H9 (cell line): ENCODE data around the gene FSIP2. TPM values are rescaled to one million over a fixed set of nuclear protein-coding genes. Genes with fewer than 3 reads are reported as not detected.

Experiments
- DNase-seq: peaks from one replicate; pipeline ENCODE4 v3.0.0-alpha.2; 2017
- H2AFZ ChIP-seq: one replicate; pipeline ENCODE4 v1.6.1; 2013; ENCODE audit warnings: mild to moderate bottlenecking, low read length, control low read depth, moderate library complexity
- H2AK5ac ChIP-seq: 2 replicates; pipeline ENCODE4 v1.6.1; 2013; ENCODE audit warnings: low read length, control low read depth, mixed read lengths; ENCODE audit not compliant: insufficient read length
- H2BK120ac ChIP-seq: one replicate; pipeline ENCODE4 v1.6.1; 2013; ENCODE audit warnings: low read depth, mild to moderate bottlenecking, low read length, control low read depth, inconsistent platforms; ENCODE audit not compliant: poor library complexity, severe bottlenecking
- H2BK12ac ChIP-seq: 2 replicates; pipeline ENCODE4 v1.6.1; 2013; ENCODE audit warnings: low read length, control low read depth, mixed read lengths, low read depth; ENCODE audit not compliant: insufficient read length
- H2BK15ac ChIP-seq: 2 replicates; pipeline ENCODE4 v1.6.1; 2013; ENCODE audit warnings: low read depth, low read length, control low read depth
- H2BK20ac ChIP-seq: one replicate; pipeline ENCODE4 v1.6.1; 2013; ENCODE audit warnings: low read depth, mild to moderate bottlenecking, low read length, control low read depth, inconsistent platforms; ENCODE audit not compliant: poor library complexity, severe bottlenecking
- H2BK5ac ChIP-seq: 2 replicates; pipeline ENCODE4 v1.6.1; 2013; ENCODE audit warnings: low read length, control low read depth, mixed read lengths; ENCODE audit not compliant: insufficient read length
- H3K14ac ChIP-seq: 2 replicates; pipeline ENCODE4 v1.6.1; 2013; ENCODE audit warnings: low read length, control low read depth; ENCODE audit not compliant: insufficient read depth
- H3K18ac ChIP-seq: 2 replicates; pipeline ENCODE4 v1.6.1; 2013; ENCODE audit warnings: low read depth, mild to moderate bottlenecking, mixed read lengths, low read length, control low read depth; ENCODE audit not compliant: insufficient read length
- H3K23ac ChIP-seq: 2 replicates; pipeline ENCODE4 v1.6.1; 2013; ENCODE audit warnings: low read length, control low read depth, mixed read lengths, low read depth; ENCODE audit not compliant: insufficient read length
- H3K23me2 ChIP-seq: 2 replicates; pipeline ENCODE4 v1.6.1; 2013; ENCODE audit warnings: low read depth, mild to moderate bottlenecking, mixed read lengths, low read length, control low read depth; ENCODE audit not compliant: insufficient read length, poor library complexity, severe bottlenecking
- H3K27ac ChIP-seq: 2 replicates; pipeline ENCODE4 v1.5.1; 2013; ENCODE audit warnings: low read length, control low read depth, mixed read lengths, low read depth; ENCODE audit not compliant: insufficient read length
- H3K27me3 ChIP-seq: 2 replicates; pipeline ENCODE4 v1.6.1; 2013; ENCODE audit warnings: low read length, control low read depth, inconsistent platforms; ENCODE audit not compliant: insufficient read depth
- H3K4ac ChIP-seq: 2 replicates; pipeline ENCODE4 v1.6.1; 2013; ENCODE audit warnings: low read depth, mild to moderate bottlenecking, control low read depth, inconsistent platforms, low read length, moderate library complexity
- H3K4me1 ChIP-seq: 2 replicates; pipeline ENCODE4 v1.6.1; 2013; ENCODE audit warnings: low read length, control low read depth, inconsistent platforms; ENCODE audit not compliant: insufficient read depth
- H3K4me2 ChIP-seq: 2 replicates; pipeline ENCODE4 v1.6.1; 2013; ENCODE audit warnings: low read length, control low read depth, mixed read lengths; ENCODE audit not compliant: insufficient read length, insufficient read depth
- H3K56ac ChIP-seq: 2 replicates; pipeline ENCODE4 v1.6.1; 2013; ENCODE audit warnings: low read depth, mild to moderate bottlenecking, mixed read lengths, low read length, control low read depth; ENCODE audit not compliant: insufficient read length
- H3K79me1 ChIP-seq: 2 replicates; pipeline ENCODE4 v1.6.1; 2013; ENCODE audit warnings: low read depth, mild to moderate bottlenecking, moderate library complexity, low read length, control low read depth, inconsistent platforms; ENCODE audit not compliant: insufficient read depth, poor library complexity, severe bottlenecking
- H3K79me2 ChIP-seq: 2 replicates; pipeline ENCODE4 v1.6.1; 2013; ENCODE audit warnings: low read length, control low read depth, inconsistent platforms; ENCODE audit not compliant: insufficient read depth
- H3K9ac ChIP-seq: 2 replicates; pipeline ENCODE4 v1.6.1; 2013; ENCODE audit warnings: low read length, control low read depth, mixed read lengths; ENCODE audit not compliant: insufficient read length; ENCODE audit errors: extremely low read depth
- H3K9me3 ChIP-seq: one replicate; pipeline ENCODE4 v1.6.1; 2013; ENCODE audit warnings: low read depth, low read length, inconsistent platforms; ENCODE audit not compliant: control insufficient read depth
- H3T11ph ChIP-seq: one replicate; pipeline ENCODE4 v1.6.1; 2013; ENCODE audit warnings: mild to moderate bottlenecking, low read length, control low read depth, inconsistent platforms
- H4K20me1 ChIP-seq: one replicate; pipeline ENCODE4 v1.6.1; 2013; ENCODE audit not compliant: control insufficient read depth, insufficient read length, insufficient read depth
- H4K5ac ChIP-seq: 2 replicates; pipeline ENCODE4 v1.6.1; 2013; ENCODE audit warnings: low read depth, mild to moderate bottlenecking, mixed read lengths, low read length, control low read depth; ENCODE audit not compliant: insufficient read length
- H4K8ac ChIP-seq: replicated peaks from 2 replicates; pipeline ENCODE4 v1.6.1; 2013; ENCODE audit warnings: low read length, control low read depth, mixed read lengths, low read depth; ENCODE audit not compliant: insufficient read length
- H4K91ac ChIP-seq: 2 replicates; pipeline ENCODE4 v1.6.1; 2013; ENCODE audit warnings: low read depth, mild to moderate bottlenecking, moderate library complexity, mixed read lengths, low read length, control low read depth; ENCODE audit not compliant: insufficient read length
- H3K27ac Mint-ChIP-seq, 3 experiments: 2 replicates in 2 of 3; 3 replicates in 1 of 3; pipeline ENCODE4 v1.8.0; 2020 to 2021; ENCODE audit warnings: mixed read lengths in 3 of 3, mild to moderate bottlenecking in 1 of 3, moderate library complexity in 1 of 3
- H3K27me3 Mint-ChIP-seq: 2 replicates; pipeline ENCODE4 v1.8.0; 2021; ENCODE audit warnings: low read depth, mild to moderate bottlenecking, moderate library complexity, mixed read lengths
- H3K36me3 Mint-ChIP-seq, 3 experiments: 2 replicates in 2 of 3; 3 replicates in 1 of 3; pipeline ENCODE4 v1.8.0; 2020 to 2021; ENCODE audit warnings: low read depth in 3 of 3, mixed read lengths in 3 of 3; ENCODE audit not compliant: insufficient read depth in 1 of 3
- H3K4me1 Mint-ChIP-seq, 2 experiments: 2 replicates each; pipeline ENCODE4 v1.8.0; 2020; ENCODE audit warnings: mixed read lengths in 2 of 2
- H3K4me3 Mint-ChIP-seq, 2 experiments: 2 replicates in 1 of 2; 3 replicates in 1 of 2; pipeline ENCODE4 v1.8.0; 2020 to 2021; ENCODE audit warnings: mild to moderate bottlenecking in 2 of 2, mixed read lengths in 2 of 2, moderate library complexity in 1 of 2
- H3K9me3 Mint-ChIP-seq, 2 experiments: 2 replicates in 1 of 2; 3 replicates in 1 of 2; pipeline ENCODE4 v1.8.0; 2020; ENCODE audit warnings: mild to moderate bottlenecking in 2 of 2, mixed read lengths in 2 of 2, moderate library complexity in 1 of 2
- total RNA-seq: library from RNA; stranded (reverse); gene quantifications from 2 replicates; pipeline ENCODE4 v1.2.1, GENCODE V29; 2021
- TF ChIP-seq, protein P1 (sequence below): fragments of 200-600 bp; sonication (generic); conservative IDR thresholded peaks from 3 replicates; pipeline ENCODE4 v1.8.0; 2021; ENCODE audit warnings: antibody characterized with exemption, mild to moderate bottlenecking

The FSIP2 gene
- total RNA-seq, 1 experiment from 2014 or later: 2.4 TPM

DNA sequence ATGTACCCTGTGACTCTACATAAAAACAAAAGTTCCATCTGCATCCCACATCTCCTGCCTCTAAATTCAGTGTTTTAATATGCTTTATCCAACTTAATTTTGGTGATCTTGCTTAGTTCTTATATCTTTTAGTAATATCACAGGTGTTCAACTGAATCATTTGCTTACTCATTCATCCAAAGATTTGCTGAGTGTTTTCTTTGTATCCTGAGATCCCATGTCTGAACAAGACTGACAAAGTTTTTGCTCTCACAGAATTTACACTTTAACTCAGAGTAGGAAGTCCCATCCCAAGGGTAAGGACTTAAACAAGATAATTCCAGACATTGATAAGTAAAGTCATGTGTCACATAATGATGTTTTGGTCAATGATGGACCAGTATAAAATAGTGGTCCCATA is 87.0 kb downstream of the FSIP2 start:
- no peak overlapping the region for H3K56ac ChIP-seq
- H2AFZ ChIP-seq: no peak overlapping the region
- no peak overlapping the region for H3T11ph ChIP-seq

More for the DNA sequence above, 87.0 kb downstream of the FSIP2 start:
- no peak overlapping the region for H2BK20ac ChIP-seq
- H3K4me1 Mint-ChIP-seq: no peaks in the 10 kb centered on the region; a peak in 1 of 4 replicates
- H4K20me1 ChIP-seq: no peaks in the 10 kb centered on the region
- no peak overlapping the region for H2BK120ac ChIP-seq
- H4K5ac ChIP-seq: no peak overlapping the region
- no peak overlapping the region for H4K91ac ChIP-seq
- DNase-seq: no peak
- no peak overlapping the region for H3K4me3 Mint-ChIP-seq
- H3K9me3 Mint-ChIP-seq: no peaks in the 10 kb centered on the region
- H3K36me3 Mint-ChIP-seq: no peaks in the 10 kb centered on the region
- no peak overlapping the region for H3K18ac ChIP-seq
- H3K14ac ChIP-seq: no peak overlapping the region
- no peak overlapping the region for H3K23ac ChIP-seq
- no peak overlapping the region for H2BK5ac ChIP-seq
- H3K27me3 Mint-ChIP-seq: no peaks in the 10 kb centered on the region
- no peak overlapping the region for H3K27ac ChIP-seq
- H3K79me2 ChIP-seq: no peaks in the 10 kb centered on the region
- H3K9ac ChIP-seq: no peak overlapping the region
- TF ChIP-seq, protein P1, sequence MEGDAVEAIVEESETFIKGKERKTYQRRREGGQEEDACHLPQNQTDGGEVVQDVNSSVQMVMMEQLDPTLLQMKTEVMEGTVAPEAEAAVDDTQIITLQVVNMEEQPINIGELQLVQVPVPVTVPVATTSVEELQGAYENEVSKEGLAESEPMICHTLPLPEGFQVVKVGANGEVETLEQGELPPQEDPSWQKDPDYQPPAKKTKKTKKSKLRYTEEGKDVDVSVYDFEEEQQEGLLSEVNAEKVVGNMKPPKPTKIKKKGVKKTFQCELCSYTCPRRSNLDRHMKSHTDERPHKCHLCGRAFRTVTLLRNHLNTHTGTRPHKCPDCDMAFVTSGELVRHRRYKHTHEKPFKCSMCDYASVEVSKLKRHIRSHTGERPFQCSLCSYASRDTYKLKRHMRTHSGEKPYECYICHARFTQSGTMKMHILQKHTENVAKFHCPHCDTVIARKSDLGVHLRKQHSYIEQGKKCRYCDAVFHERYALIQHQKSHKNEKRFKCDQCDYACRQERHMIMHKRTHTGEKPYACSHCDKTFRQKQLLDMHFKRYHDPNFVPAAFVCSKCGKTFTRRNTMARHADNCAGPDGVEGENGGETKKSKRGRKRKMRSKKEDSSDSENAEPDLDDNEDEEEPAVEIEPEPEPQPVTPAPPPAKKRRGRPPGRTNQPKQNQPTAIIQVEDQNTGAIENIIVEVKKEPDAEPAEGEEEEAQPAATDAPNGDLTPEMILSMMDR: no peak
- no peak overlapping the region for H2BK15ac ChIP-seq
- no peak overlapping the region for H4K8ac ChIP-seq
- no peak overlapping the region for H3K4me2 ChIP-seq
- H3K23me2 ChIP-seq: no peaks in the 10 kb centered on the region
- H3K4ac ChIP-seq: no peak overlapping the region
- no peaks in the 10 kb centered on the region for H3K9me3 ChIP-seq
- H3K79me1 ChIP-seq: no peaks in the 10 kb centered on the region
- H3K27me3 ChIP-seq: no peaks in the 10 kb centered on the region
- no peak overlapping the region for H3K27ac Mint-ChIP-seq
- no peak overlapping the region for H2AK5ac ChIP-seq
- H3K4me1 ChIP-seq: no peaks in the 10 kb centered on the region
- H2BK12ac ChIP-seq: no peak overlapping the region
